PC-9 (cell line): Measurements from ENCODE around the gene PNO1. TPM values are rescaled to one million over a fixed set of nuclear protein-coding genes. Genes with fewer than 3 reads are reported as not detected.
A peak's percentile ranks its signal among the peaks of the same experiment; 100 is the strongest.

ENCODE experiments used
- BruUV-seq: library from RNA; stranded (reverse); fragments of 400-500 nt; replicated peaks from 2 replicates; lab custom pipeline; 2021; lab: Mats Ljungman, UMichigan
- CTCF ChIA-PET: fragments of 300-600 bp; sonication (Branson Sonifier 250); formaldehyde crosslinking; loops from one replicate; lab custom pipeline; 2022; ENCODE audit warnings: antibody characterized with exemption; lab: Charles Lee
- POLR2A ChIA-PET: fragments of 300-600 bp; sonication (Branson Sonifier 250); formaldehyde crosslinking; loops from one replicate; lab custom pipeline; 2022; ENCODE audit warnings: antibody characterized with exemption; ENCODE audit not compliant: unreplicated experiment; lab: Charles Lee
- DNase-seq, 2 experiments: peaks; one replicate each; pipeline versions ENCODE4 v3.0.0 to v3.0.0-alpha.2; 2015 to 2022; ENCODE audit warnings: mixed read lengths in 1 of 2
- H2AFZ ChIP-seq: fragments of 200-600 bp; sonication (generic); 2 replicates; pipeline ENCODE4 v1.8.1; 2017; ENCODE audit warnings: antibody characterized with exemption
- H3F3A ChIP-seq: fragments of 200-600 bp; sonication (generic); 2 replicates; pipeline ENCODE4 v1.8.1; 2017; ENCODE audit warnings: antibody characterized with exemption, mild to moderate bottlenecking, low read depth; ENCODE audit not compliant: insufficient read depth
- H3K27ac ChIP-seq: fragments of 200-600 bp; sonication (generic); 2 replicates; pipeline ENCODE4 v1.6.1; 2016; ENCODE audit warnings: mixed run types
- H3K27me3 ChIP-seq: fragments of 200-600 bp; sonication (generic); 2 replicates; pipeline ENCODE4 v1.6.1; 2016; ENCODE audit warnings: low read depth, mixed run types; ENCODE audit not compliant: insufficient read depth
- H3K36me3 ChIP-seq: fragments of 200-600 bp; sonication (generic); 2 replicates; pipeline ENCODE4 v1.6.1; 2016; ENCODE audit warnings: low read depth, mixed run types
- H3K4me1 ChIP-seq: fragments of 200-600 bp; sonication (generic); replicated peaks from 2 replicates; pipeline ENCODE4 v1.6.1; 2016; ENCODE audit warnings: mixed run types; ENCODE audit not compliant: insufficient read depth
- H3K4me2 ChIP-seq: fragments of 200-600 bp; sonication (generic); 2 replicates; pipeline ENCODE4 v1.6.1; 2017; ENCODE audit warnings: mixed run types
- H3K4me3 ChIP-seq: fragments of 200-600 bp; sonication (generic); 2 replicates; pipeline ENCODE4 v1.6.1; 2016; ENCODE audit warnings: mixed run types
- H3K79me2 ChIP-seq: fragments of 200-600 bp; sonication (generic); 2 replicates; pipeline ENCODE4 v1.6.1; 2017; ENCODE audit warnings: low read depth, mixed run types
- H3K9me2 ChIP-seq: fragments of 200-600 bp; sonication (generic); 2 replicates; pipeline ENCODE4 v1.8.1; 2017; ENCODE audit warnings: mild to moderate bottlenecking; ENCODE audit not compliant: insufficient read depth
- H3K9me3 ChIP-seq: fragments of 200-600 bp; sonication (generic); 2 replicates; pipeline ENCODE4 v1.8.1; 2016; ENCODE audit warnings: low read depth; ENCODE audit not compliant: insufficient read depth
- H4K20me1 ChIP-seq: fragments of 200-600 bp; sonication (generic); 2 replicates; pipeline ENCODE4 v1.8.1; 2017; ENCODE audit not compliant: insufficient read depth
- CTCF ChIP-seq: fragments of 200-600 bp; sonication (generic); conservative IDR thresholded peaks from 2 replicates; pipeline ENCODE4 v1.6.1; 2017; ENCODE audit warnings: mixed run types, antibody characterized with exemption, mild to moderate bottlenecking, moderate library complexity
- EZH2 ChIP-seq: fragments of 200-600 bp; sonication (generic); IDR thresholded peaks from 2 replicates; pipeline ENCODE4 v1.8.0; 2017; ENCODE audit warnings: antibody characterized with exemption, low read depth
- intact Hi-C: fragments of 100-400 bp; cut with micrococcal nuclease; formaldehyde crosslinking; loops from one replicate; pipeline ENCODE4 v1.10.0; 2022; ENCODE audit not compliant: unreplicated experiment
- total RNA-seq: library from RNA; stranded (reverse); gene quantifications from 2 replicates; pipeline ENCODE4 v1.2.3, GENCODE V29; 2021

PNO1 gene
- total RNA-seq, 1 experiment from 2014 or later: 17.8 TPM

- H3K4me3 ChIP-seq: no peak overlapping the region
- intact Hi-C loops: no loop called here
These were observed 2.1 kb upstream of the PNO1 start for GRCh38 chr2:68155618-68156017.

DNA sequence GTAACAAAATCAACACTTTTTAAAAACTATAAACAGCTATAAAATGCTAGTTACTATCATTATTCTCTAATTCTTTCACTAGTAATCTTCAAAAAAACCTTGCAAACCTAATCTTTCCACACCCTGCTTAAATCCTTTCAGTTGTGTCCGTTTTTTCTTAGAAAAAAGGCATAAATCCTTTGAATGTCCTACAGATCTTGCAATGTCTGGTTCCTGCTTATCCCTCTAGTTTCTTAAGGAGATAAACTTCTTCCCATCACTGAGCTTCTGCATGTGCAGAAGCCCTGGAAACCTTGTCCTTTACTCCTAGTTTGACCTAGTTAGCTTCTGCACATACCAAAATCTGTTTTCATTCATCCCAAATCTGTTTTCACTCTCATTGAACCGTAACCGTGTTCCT lies 1.3 kb upstream of the PNO1 start:
- Histone ChIP-seq H2AFZ (peak overlapping the region; percentile 93), H3K4me2 (peak overlapping the region; percentile 93), H3K27me3 (no peaks in the 10 kb centered on the region), H3F3A (no peaks in the 10 kb centered on the region), H3K9me2 (no peaks in the 10 kb centered on the region), H3K79me2 (peaks cover 65% of the 10 kb centered on the region), H3K27ac (no peak overlapping the region), H3K36me3 (peaks cover 13% of the 10 kb centered on the region), H4K20me1 (no peaks in the 10 kb centered on the region), H3K9me3 (no peaks in the 10 kb centered on the region), H3K4me3 (peak overlapping the region; percentile 87), H3K4me1 (peaks cover 14% of the 10 kb centered on the region)
- ChIA-PET CTCF (no interaction called here), POLR2A (interaction anchor here (0.6 kb wide), 2 partner anchors 61 to 67 kb away, joined by 3 to 6 read pairs; no protein-coding TSS in a partner anchor)
- intact Hi-C loops: no loop called here
- no peak for TF ChIP-seq CTCF
- no TSS peak for BruUV-seq
- no peak for DNase-seq

More at GRCh38 chr2:68155618-68156017, 2.1 kb upstream of the PNO1 start:
- H3K36me3 ChIP-seq: peaks cover 6% of the 10 kb centered on the region
- no peak overlapping the region for H3K4me2 ChIP-seq
- H3K27me3 ChIP-seq: no peaks in the 10 kb centered on the region
- POLR2A ChIA-PET: interaction anchor here (0.6 kb wide), 1 partner anchor 51 kb away, joined by 3 read pairs; no protein-coding TSS in a partner anchor
- no peaks in the 10 kb centered on the region for H3K9me3 ChIP-seq
- no peak for TF ChIP-seq EZH2
- no peak for TF ChIP-seq CTCF
- BruUV-seq: no TSS peak
- CTCF ChIA-PET: no interaction called here
- peaks cover 57% of the 10 kb centered on the region for H3K79me2 ChIP-seq
- no peaks in the 10 kb centered on the region for H4K20me1 ChIP-seq
- no peak overlapping the region for H2AFZ ChIP-seq
- no peaks in the 10 kb centered on the region for H3K9me2 ChIP-seq
- H3K4me1 ChIP-seq: peaks cover 14% of the 10 kb centered on the region
- DNase-seq: no peak
- H3K27ac ChIP-seq: no peak overlapping the region
- no peaks in the 10 kb centered on the region for H3F3A ChIP-seq

- ChIA-PET CTCF (no interaction called here), POLR2A (interaction anchor here (0.6 to 1.1 kb wide), 5 partner anchors 9 to 1722 kb away, joined by 3 to 15 read pairs (median 6); partner anchors contain the start of gene C1D)
- peaks cover 13% of the 10 kb centered on the region for H3K36me3 ChIP-seq
- no peak for TF ChIP-seq EZH2
- no peak for TF ChIP-seq CTCF
- BruUV-seq: TSS peak; percentile 71
- H3K79me2 ChIP-seq: peaks cover 65% of the 10 kb centered on the region
- intact Hi-C loops: loop anchor here (1.0 kb wide), 1 partner anchor 95 kb away; the partner anchor contains the start of gene PPP3R1
- no peak for DNase-seq
- H3F3A ChIP-seq: no peaks in the 10 kb centered on the region
- peak overlapping the region; percentile 87 for H3K4me3 ChIP-seq
- no peaks in the 10 kb centered on the region for H3K9me3 ChIP-seq
- peak overlapping the region; percentile 93 for H3K4me2 ChIP-seq
- peaks cover 14% of the 10 kb centered on the region for H3K4me1 ChIP-seq
- no peaks in the 10 kb centered on the region for H3K27me3 ChIP-seq
- H2AFZ ChIP-seq: peak overlapping the region; percentile 93
- H4K20me1 ChIP-seq: no peaks in the 10 kb centered on the region
- no peaks in the 10 kb centered on the region for H3K9me2 ChIP-seq
- H3K27ac ChIP-seq: peak overlapping the region; percentile 69
These were observed 686 bp upstream of the PNO1 start for GRCh38 chr2:68157002-68157401.
